Type B pancreatic cell (in vitro differentiated cells): ENCODE results near the gene EIPR1. TPM values are rescaled to one million over a fixed set of nuclear protein-coding genes. Genes with fewer than 3 reads are reported as not detected.

ENCODE experiments used
- DNase-seq: peaks from one replicate; pipeline ENCODE4 v3.0.0; 2021; ENCODE audit warnings: mixed read lengths; ENCODE audit not compliant: unreplicated experiment; ENCODE audit errors: extremely low spot score
- H3K27ac Mint-ChIP-seq: 2 replicates; pipeline ENCODE4 v1.8.0; 2021; ENCODE audit warnings: mild to moderate bottlenecking, mixed read lengths
- H3K27me3 Mint-ChIP-seq: 2 replicates; pipeline ENCODE4 v1.8.0; 2021; ENCODE audit warnings: mixed read lengths
- H3K36me3 Mint-ChIP-seq: 2 replicates; pipeline ENCODE4 v1.8.0; 2021; ENCODE audit warnings: mixed read lengths
- H3K4me1 Mint-ChIP-seq: one replicate; pipeline ENCODE4 v1.8.0; 2021; ENCODE audit warnings: mixed read lengths; ENCODE audit not compliant: unreplicated experiment
- H3K4me3 Mint-ChIP-seq: 2 replicates; pipeline ENCODE4 v1.8.0; 2021; ENCODE audit warnings: mild to moderate bottlenecking, mixed read lengths
- H3K9me3 Mint-ChIP-seq: 2 replicates; pipeline ENCODE4 v1.8.0; 2021; ENCODE audit warnings: mixed read lengths
- CTCF ChIP-seq: fragments of 200-600 bp; sonication (generic); conservative IDR thresholded peaks from 2 replicates; pipeline ENCODE4 v1.5.0; 2021; ENCODE audit warnings: antibody characterized with exemption, mild to moderate bottlenecking
- total RNA-seq: library from RNA; stranded (reverse); gene quantifications from 2 replicates; pipeline ENCODE4 v1.2.1, GENCODE V29; 2021; ENCODE audit warnings: low replicate concordance

The EIPR1 gene
- total RNA-seq, 1 donor from 2014 or later = 24.9 TPM

DNA sequence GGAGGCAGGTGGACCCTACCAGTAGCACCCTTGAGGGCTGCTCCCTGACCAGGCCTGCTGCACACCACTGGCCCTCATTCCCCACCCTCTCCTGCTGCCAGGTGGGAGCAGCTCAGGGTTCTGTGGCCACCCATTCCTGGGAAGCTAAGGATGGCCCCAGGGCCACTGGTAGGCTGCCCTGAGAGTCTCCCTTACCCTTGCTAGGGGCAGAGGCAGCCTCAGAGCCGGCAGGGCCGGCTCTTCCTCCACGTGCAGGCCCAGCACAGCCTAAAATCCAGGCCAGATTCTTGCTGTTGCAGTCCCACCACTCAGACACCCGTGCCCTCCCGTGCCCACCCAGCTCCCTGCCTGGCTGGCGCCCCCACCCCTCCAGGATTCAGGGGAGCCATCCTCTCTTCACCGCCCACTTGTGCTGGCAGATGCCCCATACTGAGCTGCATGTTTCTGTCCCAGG lies 199.0 kb downstream of the EIPR1 start:
- no peak overlapping the region for H3K4me3 Mint-ChIP-seq

GRCh38 chr2:3177891-3178577 lies 199.6 kb downstream of the EIPR1 start:
- no peaks in the 10 kb centered on the region for H3K36me3 Mint-ChIP-seq
- no peaks in the 10 kb centered on the region for H3K27me3 Mint-ChIP-seq
- H3K4me3 Mint-ChIP-seq = no peak overlapping the region
- no peak for TF ChIP-seq CTCF
- H3K27ac Mint-ChIP-seq = no peak overlapping the region
- peaks cover 4% of the 10 kb centered on the region for H3K4me1 Mint-ChIP-seq
- DNase-seq = no peak
- peaks cover 10% of the 10 kb centered on the region for H3K9me3 Mint-ChIP-seq

More for the DNA sequence above, 199.0 kb downstream of the EIPR1 start:
- TF ChIP-seq CTCF = no peak
- DNase-seq = no peak
- no peaks in the 10 kb centered on the region for H3K36me3 Mint-ChIP-seq
- peaks cover 10% of the 10 kb centered on the region for H3K9me3 Mint-ChIP-seq
- no peak overlapping the region for H3K27ac Mint-ChIP-seq
- no peaks in the 10 kb centered on the region for H3K27me3 Mint-ChIP-seq
- H3K4me1 Mint-ChIP-seq = peaks cover 4% of the 10 kb centered on the region

GRCh38 chr2:3176869-3177255 lies 200.8 kb downstream of the EIPR1 start:
- no peak for DNase-seq
- H3K9me3 Mint-ChIP-seq = peaks cover 10% of the 10 kb centered on the region
- H3K4me3 Mint-ChIP-seq = no peak overlapping the region
- H3K36me3 Mint-ChIP-seq = peaks cover 4% of the 10 kb centered on the region
- H3K27ac Mint-ChIP-seq = no peak overlapping the region
- TF ChIP-seq CTCF = no peak
- H3K27me3 Mint-ChIP-seq = no peaks in the 10 kb centered on the region
- peaks cover 5% of the 10 kb centered on the region for H3K4me1 Mint-ChIP-seq

- peaks cover 11% of the 10 kb centered on the region for H3K4me1 Mint-ChIP-seq
- no peaks in the 10 kb centered on the region for H3K27me3 Mint-ChIP-seq
- no peak for DNase-seq
- H3K4me3 Mint-ChIP-seq = no peak overlapping the region
- H3K9me3 Mint-ChIP-seq = peaks cover 10% of the 10 kb centered on the region
- TF ChIP-seq CTCF = no peak
- H3K27ac Mint-ChIP-seq = no peak overlapping the region
- H3K36me3 Mint-ChIP-seq = peaks cover 10% of the 10 kb centered on the region
These were observed 201.3 kb downstream of the EIPR1 start for GRCh38 chr2:3176071-3176868.

DNA sequence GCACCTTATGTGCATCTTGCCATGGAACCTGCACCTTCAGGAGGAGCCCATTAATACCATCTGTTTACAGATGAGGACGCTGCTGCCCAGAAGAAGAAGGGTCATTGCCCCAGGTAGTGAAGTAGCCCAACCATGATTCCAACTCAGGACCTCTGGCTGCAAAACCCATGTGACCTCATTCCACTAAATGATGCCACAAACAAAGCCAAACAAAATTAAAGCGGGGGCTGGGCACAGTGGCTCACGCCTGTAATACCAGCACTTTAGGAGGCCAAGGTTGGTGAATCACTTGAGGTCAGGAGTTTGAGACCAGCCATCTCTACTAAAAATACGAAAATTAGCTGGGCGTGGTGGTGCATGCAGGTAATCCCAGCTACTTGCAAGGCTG lies 202.1 kb downstream of the EIPR1 start:
- peaks cover 11% of the 10 kb centered on the region for H3K4me1 Mint-ChIP-seq
- no peaks in the 10 kb centered on the region for H3K27me3 Mint-ChIP-seq
- no peak for TF ChIP-seq CTCF
- DNase-seq = no peak
- no peak overlapping the region for H3K27ac Mint-ChIP-seq
- H3K9me3 Mint-ChIP-seq = peaks cover 4% of the 10 kb centered on the region
- no peak overlapping the region for H3K4me3 Mint-ChIP-seq
- peaks cover 10% of the 10 kb centered on the region for H3K36me3 Mint-ChIP-seq
